ENCODE results near the gene AR.

DNA sequence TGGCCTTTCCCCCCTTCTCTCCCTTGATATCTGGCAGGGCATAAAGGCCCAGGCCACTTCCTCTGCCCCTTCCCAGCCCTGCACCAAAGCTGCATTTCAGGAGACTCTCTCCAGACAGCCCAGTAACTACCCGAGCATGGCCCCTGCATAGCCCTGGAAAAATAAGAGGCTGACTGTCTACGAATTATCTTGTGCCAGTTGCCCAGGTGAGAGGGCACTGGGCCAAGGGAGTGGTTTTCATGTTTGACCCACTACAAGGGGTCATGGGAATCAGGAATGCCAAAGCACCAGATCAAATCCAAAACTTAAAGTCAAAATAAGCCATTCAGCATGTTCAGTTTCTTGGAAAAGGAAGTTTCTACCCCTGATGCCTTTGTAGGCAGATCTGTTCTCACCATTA, 183.8 kb downstream of the AR start:
- TF ChIP-seq CTCF (IDR thresholded peaks at IDR 0.05), result no peak
- no peak for TF ChIP-seq POLR2A (IDR thresholded peaks at IDR 0.05)

Data from body of pancreas (tissue), 4 donors.